ENCODE data around the gene PI16.

DNA sequence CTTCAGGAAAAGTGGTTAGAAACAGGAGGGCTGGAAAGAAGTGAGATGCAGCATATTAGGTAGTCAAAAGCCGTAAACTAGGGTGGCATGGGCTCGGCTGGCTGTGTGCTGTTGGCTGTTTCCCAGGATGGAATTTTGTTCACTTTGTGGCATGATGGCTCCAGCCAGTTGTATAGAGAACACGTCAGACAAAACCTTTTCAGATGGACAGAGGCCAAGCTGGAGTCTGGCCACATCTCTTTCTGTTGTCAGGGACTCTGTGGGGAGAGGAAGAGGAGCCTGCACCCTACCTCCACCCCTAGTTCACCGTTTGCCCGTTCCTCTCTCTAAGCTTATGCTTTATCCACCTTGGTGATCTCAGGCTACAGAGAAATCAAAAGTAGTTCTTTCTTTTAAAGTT, 46.8 kb upstream of the PI16 start:
- TF ChIP-seq, protein P1, sequence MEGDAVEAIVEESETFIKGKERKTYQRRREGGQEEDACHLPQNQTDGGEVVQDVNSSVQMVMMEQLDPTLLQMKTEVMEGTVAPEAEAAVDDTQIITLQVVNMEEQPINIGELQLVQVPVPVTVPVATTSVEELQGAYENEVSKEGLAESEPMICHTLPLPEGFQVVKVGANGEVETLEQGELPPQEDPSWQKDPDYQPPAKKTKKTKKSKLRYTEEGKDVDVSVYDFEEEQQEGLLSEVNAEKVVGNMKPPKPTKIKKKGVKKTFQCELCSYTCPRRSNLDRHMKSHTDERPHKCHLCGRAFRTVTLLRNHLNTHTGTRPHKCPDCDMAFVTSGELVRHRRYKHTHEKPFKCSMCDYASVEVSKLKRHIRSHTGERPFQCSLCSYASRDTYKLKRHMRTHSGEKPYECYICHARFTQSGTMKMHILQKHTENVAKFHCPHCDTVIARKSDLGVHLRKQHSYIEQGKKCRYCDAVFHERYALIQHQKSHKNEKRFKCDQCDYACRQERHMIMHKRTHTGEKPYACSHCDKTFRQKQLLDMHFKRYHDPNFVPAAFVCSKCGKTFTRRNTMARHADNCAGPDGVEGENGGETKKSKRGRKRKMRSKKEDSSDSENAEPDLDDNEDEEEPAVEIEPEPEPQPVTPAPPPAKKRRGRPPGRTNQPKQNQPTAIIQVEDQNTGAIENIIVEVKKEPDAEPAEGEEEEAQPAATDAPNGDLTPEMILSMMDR (conservative IDR thresholded peaks at IDR 0.05 in 1 of 2, IDR thresholded peaks at IDR 0.05 in 1 of 2; ENCODE audit: extremely low read depth in 1 of 2, insufficient read depth in 1 of 2, low read depth in 1 of 2, low read length in 2 of 2) = no peak
- no peak for TF ChIP-seq EZH2 (IDR thresholded peaks at IDR 0.05; ENCODE audit: borderline replicate concordance, low read length)
